NOMO-1 treated with DMSO at 0.1 percent for 48 hours (cell line): ENCODE data around the gene PLVAP.

Experiments
- DNase-seq: peaks from one replicate; lab custom pipeline; 2025; ENCODE audit not compliant: unreplicated experiment; lab: John Stamatoyannopoulos, UW

Gene PLVAP, protein sequence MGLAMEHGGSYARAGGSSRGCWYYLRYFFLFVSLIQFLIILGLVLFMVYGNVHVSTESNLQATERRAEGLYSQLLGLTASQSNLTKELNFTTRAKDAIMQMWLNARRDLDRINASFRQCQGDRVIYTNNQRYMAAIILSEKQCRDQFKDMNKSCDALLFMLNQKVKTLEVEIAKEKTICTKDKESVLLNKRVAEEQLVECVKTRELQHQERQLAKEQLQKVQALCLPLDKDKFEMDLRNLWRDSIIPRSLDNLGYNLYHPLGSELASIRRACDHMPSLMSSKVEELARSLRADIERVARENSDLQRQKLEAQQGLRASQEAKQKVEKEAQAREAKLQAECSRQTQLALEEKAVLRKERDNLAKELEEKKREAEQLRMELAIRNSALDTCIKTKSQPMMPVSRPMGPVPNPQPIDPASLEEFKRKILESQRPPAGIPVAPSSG

DNA sequence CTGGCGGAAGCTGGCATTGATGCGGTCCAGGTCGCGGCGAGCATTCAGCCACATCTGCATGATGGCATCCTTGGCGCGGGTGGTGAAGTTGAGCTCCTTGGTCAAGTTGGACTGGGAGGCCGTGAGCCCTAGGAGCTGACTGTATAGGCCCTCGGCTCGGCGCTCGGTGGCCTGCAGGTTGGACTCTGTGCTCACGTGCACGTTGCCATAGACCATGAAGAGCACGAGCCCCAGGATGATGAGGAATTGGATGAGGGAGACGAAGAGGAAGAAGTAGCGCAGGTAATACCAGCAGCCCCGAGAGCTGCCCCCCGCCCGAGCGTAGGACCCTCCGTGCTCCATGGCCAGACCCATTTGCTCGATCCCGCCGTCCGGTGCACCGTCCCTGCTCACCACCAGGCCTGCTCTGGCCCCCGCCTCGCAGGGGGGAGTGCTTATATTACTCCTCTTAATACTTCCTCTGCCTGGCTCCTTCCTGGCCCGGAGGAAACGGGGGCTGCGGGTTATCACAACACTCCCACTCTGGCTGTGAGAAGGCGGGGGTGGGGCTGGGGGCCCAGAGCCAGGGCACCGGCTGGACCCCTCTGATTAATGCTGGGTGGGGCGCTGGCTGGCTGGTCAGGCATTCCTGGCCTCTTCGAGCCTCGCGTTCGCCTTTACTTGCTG lies at the start of gene PLVAP:
TSS of gene PLVAP (minus strand) at position 408 of the 666 bp plus-strand sequence. CDS start at position 354, 54 bp downstream.
- no peak for DNase-seq

DNA sequence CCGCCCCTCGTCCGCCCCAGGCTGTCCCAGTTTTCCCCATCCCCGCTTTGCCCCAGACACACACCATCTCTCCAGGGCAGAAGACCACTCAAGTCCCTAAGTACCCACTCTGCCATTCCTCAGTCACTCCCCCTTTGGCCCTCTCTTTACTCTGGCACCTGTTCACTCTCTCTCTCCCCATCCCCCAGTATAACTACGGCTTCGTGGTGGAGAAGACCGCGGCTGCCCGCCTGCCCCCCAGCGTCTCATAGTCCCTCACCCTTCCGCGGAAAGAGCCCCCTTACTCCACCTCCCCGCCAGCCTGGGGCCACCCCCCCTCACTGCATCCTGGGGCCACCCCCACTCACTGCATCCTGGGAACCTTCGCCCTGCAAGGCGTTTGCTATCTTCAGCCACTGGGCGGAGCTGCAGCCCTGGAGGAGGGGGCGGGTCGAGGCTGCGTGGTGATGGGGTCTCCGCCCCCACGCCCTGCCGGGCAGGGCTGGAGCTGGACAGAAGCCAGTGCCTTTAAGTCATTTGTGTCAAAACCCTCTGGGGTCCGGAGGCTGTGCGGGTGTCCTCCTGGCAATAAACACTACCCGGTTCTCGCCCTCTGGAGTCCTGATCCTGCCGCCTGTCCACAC lies 47.7 kb upstream of the PLVAP start:
- DNase-seq = no peak

DNA sequence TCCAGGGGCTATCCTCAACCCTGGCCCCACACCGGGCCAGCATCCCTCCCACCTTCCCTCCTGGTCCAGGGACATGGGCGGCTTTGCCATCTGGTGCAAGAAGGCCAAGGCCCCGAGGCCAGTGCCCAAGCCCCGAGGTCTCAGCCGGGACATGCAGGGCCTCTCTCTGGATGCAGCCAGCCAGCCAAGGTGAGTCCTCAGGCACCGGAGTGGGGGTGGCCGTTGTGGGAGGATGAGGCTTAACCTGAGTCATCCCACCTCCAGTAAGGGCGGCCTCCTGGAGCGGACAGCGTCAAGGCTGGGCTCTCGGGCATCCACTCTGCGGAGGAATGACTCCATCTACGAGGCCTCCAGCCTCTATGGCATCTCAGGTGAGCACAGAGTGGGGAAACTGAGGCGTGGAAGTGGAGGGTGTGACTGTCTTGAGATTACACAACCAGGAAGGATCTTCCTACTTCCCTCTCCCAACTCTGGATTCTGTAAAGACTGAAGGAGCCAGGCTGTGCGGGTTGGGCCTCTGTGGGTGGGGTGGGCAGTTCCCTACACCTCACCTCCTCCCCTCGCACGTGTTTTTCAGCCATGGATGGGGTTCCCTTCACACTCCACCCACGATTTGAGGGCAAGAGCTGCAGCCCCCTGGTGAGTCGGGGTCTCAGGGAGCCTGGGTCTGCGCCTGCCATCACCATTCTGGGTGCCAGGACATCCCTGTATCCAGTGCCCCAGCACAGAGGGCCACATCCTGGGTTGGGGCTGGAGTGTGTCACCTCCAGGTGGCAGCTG lies 46.5 kb upstream of the PLVAP start:
- no peak for DNase-seq

DNA sequence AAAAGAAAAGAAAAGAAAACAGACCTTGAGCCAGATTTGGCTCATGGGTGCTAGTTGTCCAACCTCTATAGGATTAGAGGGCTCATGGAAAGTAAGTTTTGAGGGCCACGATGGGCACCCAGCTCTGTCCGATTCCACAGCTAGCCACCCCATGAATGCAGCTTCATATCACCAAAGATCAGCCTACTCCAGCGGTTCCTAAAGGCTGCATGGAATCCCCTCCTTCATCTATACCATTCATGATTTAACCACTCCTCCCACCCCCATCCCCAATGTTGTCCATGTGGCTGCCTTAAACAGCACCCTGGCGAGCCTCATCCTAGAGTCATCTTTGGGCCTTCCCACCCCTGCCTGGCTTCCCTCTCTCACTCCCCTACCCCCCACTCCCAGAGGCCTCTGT lies 44.8 kb upstream of the PLVAP start:
- DNase-seq = no peak

DNA sequence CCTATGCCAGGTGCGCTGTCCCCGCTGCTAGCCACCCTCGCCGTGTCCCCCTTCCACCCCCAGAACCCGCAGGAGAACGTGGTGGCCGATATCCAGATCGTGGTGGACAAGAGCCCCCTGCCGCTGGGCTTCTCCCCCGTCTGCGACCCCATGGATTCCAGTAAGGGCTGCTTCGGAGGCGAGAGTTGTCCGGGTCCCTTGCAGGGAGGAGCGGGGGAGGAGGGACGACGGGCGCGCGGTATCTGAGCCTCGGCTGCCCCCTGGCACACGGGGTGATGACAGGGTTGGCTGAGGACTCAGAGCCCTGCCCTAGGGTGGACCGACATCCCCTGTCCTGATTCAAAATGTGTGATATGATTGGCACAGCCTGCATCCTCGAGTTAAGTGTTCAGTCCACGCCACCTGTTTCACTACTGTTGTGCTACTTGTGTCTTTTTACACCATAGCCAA lies 43.4 kb upstream of the PLVAP start:
- peak; percentile 10 for DNase-seq

DNA sequence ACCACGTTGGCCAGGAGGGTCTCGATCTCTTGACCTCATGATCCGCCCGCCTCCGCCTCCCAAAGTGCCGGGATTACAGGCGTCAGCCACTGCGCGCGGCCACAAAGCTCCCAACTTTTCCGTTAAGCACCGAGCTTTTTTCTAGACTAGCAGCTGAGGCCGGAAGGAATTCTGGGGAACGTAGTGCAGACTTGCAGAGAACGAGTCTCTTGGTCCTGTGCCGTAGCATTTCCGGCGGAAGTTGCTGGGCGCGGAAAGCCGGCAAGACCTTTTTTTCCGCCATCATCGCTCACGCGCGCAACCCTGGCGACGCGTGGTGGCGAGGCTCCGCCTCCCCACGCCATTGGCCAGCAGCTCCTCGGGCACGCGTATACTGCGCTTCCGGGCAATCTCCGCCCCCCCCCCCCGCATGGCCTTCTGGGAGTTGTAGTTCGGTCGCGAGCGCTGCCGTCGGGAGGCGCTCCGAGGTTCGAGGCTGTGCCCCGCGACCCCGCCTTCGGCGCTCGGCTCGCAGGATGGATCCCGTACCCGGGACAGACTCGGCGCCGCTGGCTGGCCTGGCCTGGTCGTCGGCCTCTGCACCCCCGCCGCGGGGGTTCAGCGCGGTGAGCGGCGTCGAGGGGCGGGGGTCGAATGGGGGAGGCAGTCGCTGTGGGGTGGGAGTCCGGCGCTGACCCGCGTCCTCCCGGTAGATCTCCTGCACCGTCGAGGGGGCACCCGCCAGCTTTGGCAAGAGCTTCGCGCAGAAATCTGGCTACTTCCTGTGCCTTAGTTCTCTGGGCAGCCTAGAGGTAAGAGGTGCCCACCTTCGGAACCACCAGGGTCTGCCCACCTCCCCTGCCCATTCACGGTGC lies 42.7 kb upstream of the PLVAP start, which contains the start of gene MVB12A:
TSS of gene MVB12A (plus strand) at position 427 of the 854 bp plus-strand sequence. CDS start at position 516, 89 bp downstream.
- peak; percentile 95 for DNase-seq

DNA sequence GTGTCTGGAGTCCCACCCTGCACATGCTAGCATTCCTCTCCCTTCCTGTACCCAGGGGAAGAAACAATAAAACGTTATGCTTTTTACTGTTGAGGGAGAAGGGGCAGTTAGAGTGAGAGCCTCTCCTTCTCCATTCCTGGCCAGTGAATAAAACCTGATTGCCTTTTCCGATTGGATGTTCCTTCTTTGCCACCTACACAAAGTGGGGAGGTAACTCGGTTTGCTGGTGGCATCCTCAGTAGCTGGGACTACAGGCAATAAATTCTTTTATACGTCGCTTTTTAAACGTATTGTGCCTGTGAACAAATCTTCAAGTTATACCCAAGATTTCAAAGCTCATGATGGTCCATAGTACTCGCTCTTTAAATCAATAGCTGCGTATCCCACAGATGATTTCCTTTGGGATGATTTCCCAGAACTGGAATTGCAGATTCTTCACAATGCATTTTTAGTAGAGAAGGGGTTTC lies 42.0 kb upstream of the PLVAP start:
- DNase-seq = no peak

DNA sequence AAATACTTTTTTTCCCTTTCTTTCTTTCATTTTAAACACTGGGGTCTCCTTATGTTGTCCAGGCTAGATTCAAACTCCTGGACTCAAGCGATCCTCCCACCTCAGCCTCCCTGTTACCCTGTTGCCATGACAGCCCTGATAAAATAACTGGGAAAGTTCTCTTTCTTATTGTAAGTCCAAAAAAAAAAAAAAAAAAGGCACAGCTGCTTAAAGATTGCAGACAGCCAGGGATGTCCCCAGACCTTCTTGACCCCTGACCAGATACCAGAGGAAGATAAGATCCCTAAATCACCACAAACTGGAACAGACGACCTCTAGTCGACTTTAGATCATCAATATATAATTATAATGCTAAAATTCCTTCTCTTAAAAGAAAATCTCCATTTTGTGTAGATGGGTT lies 41.6 kb upstream of the PLVAP start:
- DNase-seq = no peak

DNA sequence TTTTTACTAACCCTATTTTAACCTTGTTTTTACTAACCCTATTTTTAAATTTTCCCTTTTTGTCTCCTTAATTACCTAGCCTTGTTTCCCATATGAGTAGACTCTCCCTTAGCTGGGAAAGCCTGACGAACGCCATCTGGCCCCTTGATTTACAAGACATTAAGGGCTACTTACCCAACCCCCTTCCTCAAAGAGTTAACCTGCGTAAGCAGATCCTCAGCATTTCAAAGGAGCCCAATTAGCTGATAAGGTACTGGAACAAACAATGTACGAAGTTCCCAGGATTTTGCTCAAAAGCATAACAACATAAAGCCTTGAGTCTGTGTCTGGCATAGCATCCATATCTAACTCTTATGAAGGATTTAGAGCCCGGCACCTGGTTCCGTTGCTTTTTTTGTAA lies 38.0 kb upstream of the PLVAP start:
- DNase-seq = no peak

DNA sequence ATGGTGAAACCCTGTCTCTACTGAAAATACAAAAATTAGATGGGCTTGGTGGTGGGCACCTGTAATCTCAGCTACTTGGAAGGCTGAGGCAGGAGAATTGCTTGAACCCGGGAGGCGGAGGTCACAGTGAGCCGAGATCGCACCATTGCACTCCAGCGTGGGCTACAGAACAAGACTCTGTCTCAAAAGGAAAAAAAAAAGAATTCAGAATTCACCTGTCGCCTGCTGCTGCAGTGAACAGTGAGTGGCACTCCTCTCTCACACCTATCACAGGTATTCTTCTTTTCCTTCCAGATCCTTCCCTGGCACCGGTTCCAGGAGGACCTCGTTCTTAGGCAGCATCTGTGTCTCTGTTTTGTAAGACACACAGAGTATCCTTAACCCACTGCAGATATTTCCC lies 37.0 kb upstream of the PLVAP start:
- DNase-seq = no peak

DNA sequence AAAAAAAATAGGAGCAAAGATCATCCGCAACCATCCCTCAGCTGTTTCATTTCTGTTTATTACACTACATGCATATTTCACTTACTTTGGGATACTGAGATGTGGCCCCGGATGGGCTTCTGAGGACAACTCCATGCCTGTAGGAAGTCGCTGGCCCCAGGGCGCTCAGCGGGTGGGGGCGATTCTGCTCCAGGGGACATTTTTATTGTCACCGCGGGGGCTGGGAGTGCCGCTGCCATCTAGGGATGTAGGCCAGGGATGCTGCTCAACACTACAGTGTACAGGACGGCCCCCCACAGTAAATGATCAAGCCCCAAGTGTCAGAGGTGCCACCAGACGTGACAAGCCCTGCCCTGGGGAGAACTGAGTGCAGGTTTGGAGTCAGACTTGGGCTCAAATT lies 34.7 kb upstream of the PLVAP start:
- no peak for DNase-seq

DNA sequence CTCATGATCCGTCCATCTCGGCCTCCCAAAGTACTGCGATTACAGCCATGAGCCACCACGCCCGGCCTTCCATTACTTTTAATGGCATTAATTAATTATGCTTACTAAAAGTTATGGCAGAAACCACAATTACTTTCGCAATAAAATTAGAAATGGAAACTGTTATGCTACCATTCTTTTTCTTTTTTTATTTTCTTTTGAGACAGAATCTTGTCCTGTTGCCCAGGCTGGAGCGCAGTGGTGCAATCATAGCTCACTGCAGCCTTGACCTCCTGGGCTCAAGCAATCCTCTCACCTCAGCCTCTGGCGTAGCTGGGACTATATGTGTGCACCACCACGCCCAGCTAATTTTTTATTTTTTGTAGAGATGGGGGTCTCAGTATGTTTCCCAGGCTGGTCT lies 32.8 kb upstream of the PLVAP start:
- no peak for DNase-seq

DNA sequence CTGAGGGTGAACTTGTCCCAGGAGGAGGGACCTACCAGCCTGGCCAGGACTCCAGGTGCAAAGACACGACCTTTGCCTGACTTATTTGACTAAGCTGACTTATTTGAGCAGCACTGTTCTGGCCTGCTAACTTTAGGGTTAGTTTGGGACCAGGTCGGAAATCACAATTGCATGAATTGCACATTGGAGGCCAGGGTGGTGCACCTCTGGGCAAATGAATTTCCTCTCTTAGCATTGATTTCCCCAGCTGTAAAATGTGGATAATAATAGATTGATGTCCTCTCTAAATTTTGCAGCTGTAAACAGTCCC lies 29.7 kb upstream of the PLVAP start:
- DNase-seq = no peak

DNA sequence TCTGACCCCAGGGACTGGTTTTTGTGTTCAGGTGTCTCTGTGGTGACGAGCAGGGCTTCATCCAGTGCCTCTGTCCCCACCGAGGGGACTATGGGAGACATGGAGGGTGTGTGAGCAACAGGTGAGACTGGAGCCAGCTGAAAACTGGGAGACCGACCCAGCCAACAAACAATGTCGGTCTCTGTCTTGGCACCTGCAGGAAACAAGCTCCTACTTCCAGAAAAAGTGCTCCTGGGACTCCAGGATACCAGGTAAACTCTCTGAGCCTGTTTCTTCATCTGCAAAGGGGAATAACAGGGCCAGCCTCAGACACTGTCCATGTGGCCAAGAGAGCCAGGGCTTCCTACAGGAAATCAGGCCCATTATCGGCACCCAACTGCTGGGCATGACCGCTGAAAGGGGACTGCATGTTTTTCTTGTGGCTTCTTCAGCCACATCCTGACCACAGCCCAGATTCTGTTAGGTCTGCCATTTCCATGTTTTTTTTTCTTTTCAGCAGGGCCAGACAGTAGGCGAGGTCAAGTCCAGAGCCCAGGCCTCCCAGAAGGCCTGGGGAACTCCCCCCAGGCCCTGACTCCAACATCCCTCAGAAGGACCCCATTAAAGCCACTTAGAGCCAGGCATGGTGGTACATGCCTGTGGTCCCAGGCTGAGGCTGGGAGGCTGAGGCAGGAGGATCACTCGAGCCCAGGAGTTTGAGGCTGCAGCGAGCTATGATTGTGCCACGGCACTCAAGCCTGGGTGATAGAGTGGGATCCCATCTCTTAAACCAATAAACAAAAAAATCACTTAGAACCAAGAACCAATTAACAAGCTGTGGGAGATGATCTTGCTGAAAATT lies 29.1 kb upstream of the PLVAP start:
- peak; percentile 26 for DNase-seq

DNA sequence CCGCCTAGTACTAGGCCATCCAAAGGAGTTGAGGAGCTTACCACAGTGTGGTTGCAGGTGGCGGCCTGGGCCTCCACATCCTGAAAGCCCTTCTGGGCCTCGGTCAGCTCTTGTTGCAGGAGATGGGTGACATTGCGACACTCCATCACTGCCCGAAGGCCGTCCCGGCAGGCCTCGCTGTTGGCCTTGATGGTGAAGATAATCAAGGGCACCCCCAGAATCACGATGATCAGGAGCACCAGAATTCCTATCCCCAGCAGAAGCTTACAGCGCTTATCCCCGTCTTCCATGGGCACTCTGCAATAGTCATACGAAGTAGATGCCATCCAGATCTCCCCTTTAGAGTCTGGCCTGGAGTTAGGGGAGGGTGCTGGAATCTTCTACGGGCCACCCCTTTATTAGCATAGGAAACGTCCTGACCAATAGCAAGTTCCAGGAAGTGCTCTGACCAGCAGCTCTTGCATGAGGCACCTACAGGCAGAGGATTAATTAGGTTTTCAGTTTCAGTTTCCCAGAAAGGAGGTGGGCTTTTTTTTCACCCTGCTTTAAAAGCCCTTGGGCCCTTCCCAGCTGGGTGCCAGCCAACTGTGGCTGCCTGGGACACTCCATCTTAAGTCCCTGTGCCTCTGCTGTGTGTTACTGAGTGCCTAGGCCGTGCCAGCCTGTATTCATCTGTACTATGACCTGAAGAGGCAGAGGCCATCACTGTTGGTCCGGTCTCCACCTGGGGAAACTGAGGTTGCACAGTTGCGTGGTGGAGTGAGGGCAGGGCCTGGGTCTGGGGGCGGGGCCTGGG lies 28.3 kb upstream of the PLVAP start, which contains the start of gene BST2:
TSS of gene BST2 (minus strand) at position 381 of the 796 bp plus-strand sequence. CDS start at position 326, 55 bp downstream.
- peak; percentile 93 for DNase-seq

DNA sequence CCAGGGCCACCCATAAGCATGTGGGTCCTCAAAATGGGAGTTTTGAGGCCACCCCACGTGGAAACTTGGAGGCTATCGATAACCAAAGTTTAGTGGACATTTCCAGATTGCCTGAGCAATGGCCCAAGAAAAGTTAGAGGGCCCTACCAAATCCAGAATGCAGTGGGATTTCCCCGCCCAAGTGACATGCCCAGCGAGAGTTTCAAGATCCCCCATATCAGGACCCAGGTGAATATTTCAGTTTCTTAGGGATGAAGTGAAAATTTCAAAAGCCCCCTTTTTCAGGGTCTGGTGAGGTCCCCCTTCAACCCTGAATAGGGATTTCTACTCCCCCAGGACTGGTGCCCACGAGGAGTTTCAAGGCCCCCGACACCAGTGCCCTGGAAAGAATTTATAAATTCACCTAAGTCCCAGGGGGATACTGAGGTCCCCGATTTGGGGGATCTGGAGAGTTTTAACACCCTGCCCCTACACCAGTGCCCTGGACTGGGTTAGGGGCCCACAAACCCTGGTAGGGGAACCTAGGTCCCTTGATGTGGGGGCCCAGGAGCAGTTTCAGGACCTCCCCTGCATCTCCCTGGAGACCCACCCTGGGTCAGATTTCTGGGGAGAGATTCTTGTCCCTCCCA lies 27.6 kb upstream of the PLVAP start:
- no peak for DNase-seq

DNA sequence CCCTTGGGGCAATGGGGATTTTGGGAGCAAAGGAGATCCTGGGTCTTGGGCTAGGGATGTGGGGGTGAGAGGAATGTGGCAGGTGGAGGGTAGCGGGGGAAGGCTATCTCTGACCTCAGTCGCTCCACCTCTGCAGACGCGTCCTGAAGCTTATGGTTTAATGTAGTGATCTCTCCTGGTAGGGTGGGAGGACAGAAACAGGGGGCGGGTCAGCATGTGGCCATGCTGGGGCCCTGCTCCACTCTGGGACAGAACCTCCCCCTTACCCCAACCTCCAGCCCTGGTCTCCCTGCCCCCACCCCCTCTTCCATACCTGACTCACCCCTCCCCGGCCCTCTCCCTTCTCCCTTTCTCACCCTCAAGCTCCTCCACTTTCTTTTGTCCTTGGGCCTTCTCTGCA lies 26.9 kb upstream of the PLVAP start:
- no peak for DNase-seq
